Fibroblast of pulmonary artery (primary cell): ENCODE measurements around the gene SART3.

ENCODE experiments used
- DNase-seq: peaks from one replicate; pipeline ENCODE4 v3.0.0-alpha.2; 2010; ENCODE audit warnings: low read depth
- H3K4me3 ChIP-seq: replicated peaks from 2 replicates; pipeline ENCODE4 v1.5.1; 2011; ENCODE audit warnings: low read depth, mild to moderate bottlenecking, control low read depth, low read length, moderate library complexity
- TF ChIP-seq, protein P1 (sequence below): IDR thresholded peaks from 2 replicates; pipeline ENCODE4 v1.5.1; 2011; ENCODE audit warnings: mild to moderate bottlenecking, control low read depth, low read length, inconsistent platforms; ENCODE audit errors: missing control alignments

SART3 gene

GRCh38 chr12:108475396-108475795 lies 85.6 kb downstream of the SART3 start:
- no peak for DNase-seq
- TF ChIP-seq, protein P1, sequence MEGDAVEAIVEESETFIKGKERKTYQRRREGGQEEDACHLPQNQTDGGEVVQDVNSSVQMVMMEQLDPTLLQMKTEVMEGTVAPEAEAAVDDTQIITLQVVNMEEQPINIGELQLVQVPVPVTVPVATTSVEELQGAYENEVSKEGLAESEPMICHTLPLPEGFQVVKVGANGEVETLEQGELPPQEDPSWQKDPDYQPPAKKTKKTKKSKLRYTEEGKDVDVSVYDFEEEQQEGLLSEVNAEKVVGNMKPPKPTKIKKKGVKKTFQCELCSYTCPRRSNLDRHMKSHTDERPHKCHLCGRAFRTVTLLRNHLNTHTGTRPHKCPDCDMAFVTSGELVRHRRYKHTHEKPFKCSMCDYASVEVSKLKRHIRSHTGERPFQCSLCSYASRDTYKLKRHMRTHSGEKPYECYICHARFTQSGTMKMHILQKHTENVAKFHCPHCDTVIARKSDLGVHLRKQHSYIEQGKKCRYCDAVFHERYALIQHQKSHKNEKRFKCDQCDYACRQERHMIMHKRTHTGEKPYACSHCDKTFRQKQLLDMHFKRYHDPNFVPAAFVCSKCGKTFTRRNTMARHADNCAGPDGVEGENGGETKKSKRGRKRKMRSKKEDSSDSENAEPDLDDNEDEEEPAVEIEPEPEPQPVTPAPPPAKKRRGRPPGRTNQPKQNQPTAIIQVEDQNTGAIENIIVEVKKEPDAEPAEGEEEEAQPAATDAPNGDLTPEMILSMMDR: no peak

GRCh38 chr12:108473400-108474055 lies 87.4 kb downstream of the SART3 start:
- no peak overlapping the region for H3K4me3 ChIP-seq
- DNase-seq: no peak
- TF ChIP-seq, protein P1: no peak

More at GRCh38 chr12:108475396-108475795, 85.6 kb downstream of the SART3 start:
- no peak overlapping the region for H3K4me3 ChIP-seq
